ENCODE data around the gene TEKT5.
"Not testable (repeated sequence)": the region's sequence is repeated elsewhere in the genome, so short reads cannot be mapped to it uniquely, and the experiment has no call there.

TEKT5 gene

GRCh38 chr16:10694830-10695229 is at the start of gene TEKT5:
TSS of gene TEKT5 (minus strand) at chr16:10694930. CDS start at chr16:10694873, 57 bp downstream.
- DNase-seq = no peak

- DNase-seq = peak; percentile 100
Measured at GRCh38 chr16:10743610-10744369, 49.1 kb upstream of the TEKT5 start, which contains the start of gene NUBP1. TSS of gene NUBP1 (plus strand) at chr16:10743842. CDS start at chr16:10743864, 22 bp downstream.

- DNase-seq = no peak
Measured at GRCh38 chr16:10743227-10743609, 48.5 kb upstream of the TEKT5 start.

- DNase-seq = no peak
Measured at GRCh38 chr16:10741844-10742243, 47.1 kb upstream of the TEKT5 start.

GRCh38 chr16:10741249-10741648 is 46.5 kb upstream of the TEKT5 start:
- DNase-seq = not testable (repeated sequence)

- no peak for DNase-seq
Measured at GRCh38 chr16:10740845-10741208, 46.1 kb upstream of the TEKT5 start.

- no peak for DNase-seq
Measured at GRCh38 chr16:10740000-10740844, 45.5 kb upstream of the TEKT5 start.

GRCh38 chr16:10738231-10739077 is 43.7 kb upstream of the TEKT5 start:
- peak; percentile 69 for DNase-seq

GRCh38 chr16:10737068-10737625 is 42.4 kb upstream of the TEKT5 start:
- peak; percentile 76 for DNase-seq

GRCh38 chr16:10731790-10732189 is 37.1 kb upstream of the TEKT5 start:
- no peak for DNase-seq

- no peak for DNase-seq
Measured at GRCh38 chr16:10729104-10730048, 34.6 kb upstream of the TEKT5 start.

GRCh38 chr16:10728003-10728887 is 33.5 kb upstream of the TEKT5 start:
- no peak for DNase-seq

- DNase-seq = no peak
Measured at GRCh38 chr16:10708969-10709368, 14.2 kb upstream of the TEKT5 start.

- no peak for DNase-seq
Measured at GRCh38 chr16:10699756-10700155, 5.0 kb upstream of the TEKT5 start.

- no peak for DNase-seq
Measured at GRCh38 chr16:10694306-10694705, 424 bp downstream of the TEKT5 start.

GRCh38 chr16:10693889-10694288 is 841 bp downstream of the TEKT5 start:
- no peak for DNase-seq

GRCh38 chr16:10692470-10692869 is 2.3 kb downstream of the TEKT5 start:
- DNase-seq = no peak

- DNase-seq = no peak
Measured at GRCh38 chr16:10688726-10689125, 6.0 kb downstream of the TEKT5 start.

- no peak for DNase-seq
Measured at GRCh38 chr16:10688291-10688690, 6.4 kb downstream of the TEKT5 start.

GRCh38 chr16:10685709-10686108 is 9.0 kb downstream of the TEKT5 start:
- DNase-seq = no peak

Measured in stimulated activated CD8-positive, alpha-beta memory T cell treated with anti-CD3 and anti-CD28 coated beads, Interleukin-4, amount 100 ng/mL, for 48 hours (primary cell).